Calu3 (cell line): Measurements from ENCODE around the gene VWA5A. TPM values are rescaled to one million over a fixed set of nuclear protein-coding genes. Genes with fewer than 3 reads are reported as not detected.

Experiments
- BruUV-seq: library from RNA; stranded (reverse); fragments of 400-500 nt; replicated peaks from 2 replicates; lab custom pipeline; 2021; lab: Mats Ljungman, UMichigan
- CTCF ChIA-PET: fragments of 300-600 bp; sonication (Branson Sonifier 250); formaldehyde crosslinking; loops from one replicate; lab custom pipeline; 2022; ENCODE audit warnings: antibody characterized with exemption; lab: Charles Lee
- DNase-seq: peaks from one replicate; pipeline ENCODE4 v3.0.0; 2022
- H3K27ac Mint-ChIP-seq: one replicate; pipeline ENCODE4 v1.8.0; 2022; ENCODE audit warnings: mixed read lengths; ENCODE audit not compliant: unreplicated experiment
- H3K27me3 Mint-ChIP-seq: one replicate; pipeline ENCODE4 v1.8.0; 2022; ENCODE audit warnings: mixed read lengths; ENCODE audit not compliant: unreplicated experiment
- H3K36me3 Mint-ChIP-seq: one replicate; pipeline ENCODE4 v1.8.0; 2022; ENCODE audit warnings: mild to moderate bottlenecking, moderate library complexity, mixed read lengths; ENCODE audit not compliant: insufficient read depth, unreplicated experiment
- H3K4me1 Mint-ChIP-seq: one replicate; pipeline ENCODE4 v1.8.0; 2022; ENCODE audit warnings: mild to moderate bottlenecking, low read depth, mixed read lengths; ENCODE audit not compliant: unreplicated experiment
- H3K4me3 Mint-ChIP-seq: one replicate; pipeline ENCODE4 v1.8.0; 2022; ENCODE audit warnings: mild to moderate bottlenecking, low read depth, moderate library complexity, mixed read lengths; ENCODE audit not compliant: unreplicated experiment
- H3K9me3 Mint-ChIP-seq: one replicate; pipeline ENCODE4 v1.8.0; 2022; ENCODE audit warnings: low read depth, mixed read lengths; ENCODE audit not compliant: unreplicated experiment
- intact Hi-C: fragments of 100-400 bp; cut with micrococcal nuclease; formaldehyde crosslinking; loops from one replicate; pipeline ENCODE4 v1.10.0; 2022; ENCODE audit not compliant: unreplicated experiment
- total RNA-seq: library from RNA; stranded (reverse); gene quantifications from 2 replicates; pipeline ENCODE4 v1.2.3, GENCODE V29; 2022
- TF ChIP-seq, protein P1 (sequence below): fragments of 200-600 bp; IDR thresholded peaks from one replicate; pipeline ENCODE4 v1.8.0; 2022; ENCODE audit warnings: antibody characterized with exemption; ENCODE audit not compliant: unreplicated experiment

The VWA5A gene
- total RNA-seq, 1 experiment from 2014 or later = 1.9 TPM

DNA sequence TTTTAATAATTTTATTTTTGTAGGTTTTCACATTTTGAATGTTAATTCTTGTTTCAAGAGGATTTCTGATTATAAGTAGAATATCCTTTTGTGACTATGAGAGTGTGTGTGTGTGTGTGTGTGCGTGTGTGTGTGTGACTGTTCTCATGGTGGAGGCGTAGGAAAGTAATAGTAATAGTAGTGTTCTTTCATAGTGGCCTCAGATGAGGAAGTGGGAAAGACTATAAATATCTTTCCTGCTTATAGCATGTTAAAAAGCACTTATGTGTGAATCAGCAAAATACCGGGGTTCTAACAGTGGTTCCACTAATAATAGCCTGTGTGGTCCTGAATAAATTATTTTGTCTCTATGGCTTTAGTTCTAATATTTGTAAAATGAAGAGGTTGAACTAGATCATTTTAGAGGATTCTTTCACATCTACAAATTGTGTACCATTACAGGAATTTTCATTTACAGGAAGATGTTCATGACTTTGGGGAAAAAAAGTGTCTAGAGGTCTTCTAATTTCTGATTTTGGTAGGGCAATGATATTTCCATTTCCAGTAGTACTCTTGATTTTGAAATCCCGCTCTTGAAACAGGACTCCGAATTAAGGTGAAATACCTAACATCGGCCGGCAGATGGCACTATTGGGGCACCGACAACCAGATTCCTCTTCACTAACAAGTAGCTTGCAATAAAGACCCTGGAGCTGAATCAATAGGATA lies 44.2 kb upstream of the VWA5A start:
- TF ChIP-seq, protein P1, sequence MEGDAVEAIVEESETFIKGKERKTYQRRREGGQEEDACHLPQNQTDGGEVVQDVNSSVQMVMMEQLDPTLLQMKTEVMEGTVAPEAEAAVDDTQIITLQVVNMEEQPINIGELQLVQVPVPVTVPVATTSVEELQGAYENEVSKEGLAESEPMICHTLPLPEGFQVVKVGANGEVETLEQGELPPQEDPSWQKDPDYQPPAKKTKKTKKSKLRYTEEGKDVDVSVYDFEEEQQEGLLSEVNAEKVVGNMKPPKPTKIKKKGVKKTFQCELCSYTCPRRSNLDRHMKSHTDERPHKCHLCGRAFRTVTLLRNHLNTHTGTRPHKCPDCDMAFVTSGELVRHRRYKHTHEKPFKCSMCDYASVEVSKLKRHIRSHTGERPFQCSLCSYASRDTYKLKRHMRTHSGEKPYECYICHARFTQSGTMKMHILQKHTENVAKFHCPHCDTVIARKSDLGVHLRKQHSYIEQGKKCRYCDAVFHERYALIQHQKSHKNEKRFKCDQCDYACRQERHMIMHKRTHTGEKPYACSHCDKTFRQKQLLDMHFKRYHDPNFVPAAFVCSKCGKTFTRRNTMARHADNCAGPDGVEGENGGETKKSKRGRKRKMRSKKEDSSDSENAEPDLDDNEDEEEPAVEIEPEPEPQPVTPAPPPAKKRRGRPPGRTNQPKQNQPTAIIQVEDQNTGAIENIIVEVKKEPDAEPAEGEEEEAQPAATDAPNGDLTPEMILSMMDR = no peak
- no peaks in the 10 kb centered on the region for H3K36me3 Mint-ChIP-seq

DNA sequence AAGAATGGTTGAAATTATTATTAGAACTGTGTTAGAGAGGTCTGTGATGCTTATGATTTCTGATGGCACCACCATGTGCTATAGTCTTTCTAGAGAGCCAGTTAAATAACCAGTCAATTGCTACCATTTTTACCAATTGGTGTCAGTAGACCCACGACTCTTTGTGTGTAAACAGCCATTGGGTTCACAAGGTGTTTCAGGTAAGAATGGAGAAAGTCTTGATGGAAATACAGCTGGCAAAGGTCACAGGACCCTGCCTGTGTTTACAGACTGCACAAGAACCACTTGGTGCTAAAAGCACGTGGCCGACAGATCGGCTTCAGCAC lies 43.7 kb upstream of the VWA5A start:
- intact Hi-C loops = loop anchor here (1.0 to 2.0 kb wide), 2 partner anchors 124 to 515 kb away; no protein-coding TSS in a partner anchor
- CTCF ChIA-PET = interaction anchor here (0.8 to 1.3 kb wide), 2 partner anchors 122 to 170 kb away, joined by 3 to 13 read pairs; no protein-coding TSS in a partner anchor
- Mint-ChIP-seq H3K27ac (no peak overlapping the region), H3K4me3 (no peak overlapping the region), H3K27me3 (peaks cover 36% of the 10 kb centered on the region), H3K36me3 (no peaks in the 10 kb centered on the region), H3K4me1 (no peaks in the 10 kb centered on the region), H3K9me3 (no peaks in the 10 kb centered on the region)
- no TSS peak for BruUV-seq
- no peak for DNase-seq
- TF ChIP-seq, protein P1 = no peak

More for the DNA sequence above, 44.2 kb upstream of the VWA5A start:
- peak; percentile 54 for DNase-seq
- CTCF ChIA-PET = interaction anchor here (0.8 to 1.3 kb wide), 2 partner anchors 123 to 171 kb away, joined by 3 to 13 read pairs; no protein-coding TSS in a partner anchor
- no TSS peak for BruUV-seq
- H3K4me3 Mint-ChIP-seq = no peak overlapping the region
- no peaks in the 10 kb centered on the region for H3K4me1 Mint-ChIP-seq
- intact Hi-C loops = loop anchor here (1.0 to 2.0 kb wide), 2 partner anchors 124 to 516 kb away; no protein-coding TSS in a partner anchor
- H3K27ac Mint-ChIP-seq = no peak overlapping the region
- H3K27me3 Mint-ChIP-seq = peaks cover 30% of the 10 kb centered on the region
- H3K9me3 Mint-ChIP-seq = no peaks in the 10 kb centered on the region

DNA sequence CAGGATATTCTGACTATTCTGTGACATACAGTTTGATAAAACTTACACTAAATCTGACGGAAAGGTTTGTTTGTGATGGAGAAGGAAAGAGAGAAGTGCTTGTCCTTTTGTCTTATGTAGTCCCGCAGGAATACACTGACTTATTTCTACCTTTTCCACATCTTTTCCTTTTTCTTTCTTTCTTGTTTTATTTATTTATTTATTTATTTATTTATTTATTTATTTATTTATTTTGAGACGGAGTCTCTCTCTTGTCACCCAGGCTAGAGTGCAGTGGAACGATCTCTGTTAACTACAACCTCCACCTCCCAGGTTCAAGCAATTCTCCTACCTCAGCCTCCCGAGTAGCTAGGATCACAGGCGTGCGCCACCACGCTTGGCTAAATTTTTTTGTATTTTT lies 43.1 kb upstream of the VWA5A start:
- Mint-ChIP-seq H3K4me3 (no peak overlapping the region), H3K27me3 (peaks cover 36% of the 10 kb centered on the region), H3K9me3 (no peaks in the 10 kb centered on the region), H3K4me1 (no peaks in the 10 kb centered on the region), H3K27ac (no peak overlapping the region), H3K36me3 (no peaks in the 10 kb centered on the region)
- no peak for DNase-seq
- TF ChIP-seq, protein P1 = no peak
- intact Hi-C loops = no loop called here
- CTCF ChIA-PET = interaction anchor here (1.3 kb wide), 1 partner anchor 122 kb away, joined by 13 read pairs; no protein-coding TSS in a partner anchor
- BruUV-seq = no TSS peak

DNA sequence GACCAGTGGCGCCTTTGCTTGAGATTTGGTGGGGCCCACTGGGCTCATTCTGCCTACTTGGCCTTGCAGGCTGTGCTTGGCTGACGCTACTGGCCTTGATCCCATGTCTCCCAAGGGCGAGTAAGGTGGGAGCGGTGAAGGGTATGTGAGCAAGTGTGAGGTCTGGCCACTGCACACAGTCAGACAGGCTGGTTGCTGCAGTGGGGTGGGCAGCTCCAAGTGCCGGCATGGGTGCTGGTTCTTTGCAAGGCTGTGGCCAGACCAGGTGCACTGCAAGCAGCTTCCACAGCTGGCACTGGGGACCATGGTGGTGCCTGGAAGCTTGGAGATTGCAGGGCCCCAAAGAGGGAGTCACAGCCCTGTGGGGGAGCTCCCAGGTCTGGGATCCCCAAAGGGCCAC lies 40.7 kb upstream of the VWA5A start:
- CTCF ChIA-PET = interaction anchor here (0.6 kb wide), 2 partner anchors 344 to 365 kb away, joined by 3 to 5 read pairs; no protein-coding TSS in a partner anchor
- H3K9me3 Mint-ChIP-seq = no peaks in the 10 kb centered on the region
- intact Hi-C loops = no loop called here
- H3K4me1 Mint-ChIP-seq = no peaks in the 10 kb centered on the region
- no peak overlapping the region for H3K27ac Mint-ChIP-seq
- no TSS peak for BruUV-seq
- no peak for DNase-seq
- TF ChIP-seq, protein P1 = no peak
- H3K4me3 Mint-ChIP-seq = no peak overlapping the region
- peaks cover 21% of the 10 kb centered on the region for H3K27me3 Mint-ChIP-seq
- no peaks in the 10 kb centered on the region for H3K36me3 Mint-ChIP-seq
